Fibroblast of mammary gland (primary cell): ENCODE data around the gene ADAMTSL2.

Source experiments
- DNase-seq: peaks from one replicate; pipeline ENCODE4 v3.0.0-alpha.2; 2010; ENCODE audit warnings: low read depth
- H3K4me3 ChIP-seq: 2 replicates; pipeline ENCODE4 v1.5.1; 2011; ENCODE audit warnings: low read depth, mild to moderate bottlenecking, low read length, moderate library complexity; ENCODE audit not compliant: control insufficient read depth
- TF ChIP-seq, protein P1 (sequence below): conservative IDR thresholded peaks from 2 replicates; pipeline ENCODE4 v1.5.1; 2011; ENCODE audit warnings: low read depth, low read length, inconsistent platforms; ENCODE audit not compliant: control insufficient read depth, insufficient read depth

Gene ADAMTSL2

GRCh38 chr9:133553123-133553522 is 18.6 kb downstream of the ADAMTSL2 start:
- TF ChIP-seq, protein P1, sequence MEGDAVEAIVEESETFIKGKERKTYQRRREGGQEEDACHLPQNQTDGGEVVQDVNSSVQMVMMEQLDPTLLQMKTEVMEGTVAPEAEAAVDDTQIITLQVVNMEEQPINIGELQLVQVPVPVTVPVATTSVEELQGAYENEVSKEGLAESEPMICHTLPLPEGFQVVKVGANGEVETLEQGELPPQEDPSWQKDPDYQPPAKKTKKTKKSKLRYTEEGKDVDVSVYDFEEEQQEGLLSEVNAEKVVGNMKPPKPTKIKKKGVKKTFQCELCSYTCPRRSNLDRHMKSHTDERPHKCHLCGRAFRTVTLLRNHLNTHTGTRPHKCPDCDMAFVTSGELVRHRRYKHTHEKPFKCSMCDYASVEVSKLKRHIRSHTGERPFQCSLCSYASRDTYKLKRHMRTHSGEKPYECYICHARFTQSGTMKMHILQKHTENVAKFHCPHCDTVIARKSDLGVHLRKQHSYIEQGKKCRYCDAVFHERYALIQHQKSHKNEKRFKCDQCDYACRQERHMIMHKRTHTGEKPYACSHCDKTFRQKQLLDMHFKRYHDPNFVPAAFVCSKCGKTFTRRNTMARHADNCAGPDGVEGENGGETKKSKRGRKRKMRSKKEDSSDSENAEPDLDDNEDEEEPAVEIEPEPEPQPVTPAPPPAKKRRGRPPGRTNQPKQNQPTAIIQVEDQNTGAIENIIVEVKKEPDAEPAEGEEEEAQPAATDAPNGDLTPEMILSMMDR, result no peak
- H3K4me3 ChIP-seq, result no peak overlapping the region
- DNase-seq, result no peak

DNA sequence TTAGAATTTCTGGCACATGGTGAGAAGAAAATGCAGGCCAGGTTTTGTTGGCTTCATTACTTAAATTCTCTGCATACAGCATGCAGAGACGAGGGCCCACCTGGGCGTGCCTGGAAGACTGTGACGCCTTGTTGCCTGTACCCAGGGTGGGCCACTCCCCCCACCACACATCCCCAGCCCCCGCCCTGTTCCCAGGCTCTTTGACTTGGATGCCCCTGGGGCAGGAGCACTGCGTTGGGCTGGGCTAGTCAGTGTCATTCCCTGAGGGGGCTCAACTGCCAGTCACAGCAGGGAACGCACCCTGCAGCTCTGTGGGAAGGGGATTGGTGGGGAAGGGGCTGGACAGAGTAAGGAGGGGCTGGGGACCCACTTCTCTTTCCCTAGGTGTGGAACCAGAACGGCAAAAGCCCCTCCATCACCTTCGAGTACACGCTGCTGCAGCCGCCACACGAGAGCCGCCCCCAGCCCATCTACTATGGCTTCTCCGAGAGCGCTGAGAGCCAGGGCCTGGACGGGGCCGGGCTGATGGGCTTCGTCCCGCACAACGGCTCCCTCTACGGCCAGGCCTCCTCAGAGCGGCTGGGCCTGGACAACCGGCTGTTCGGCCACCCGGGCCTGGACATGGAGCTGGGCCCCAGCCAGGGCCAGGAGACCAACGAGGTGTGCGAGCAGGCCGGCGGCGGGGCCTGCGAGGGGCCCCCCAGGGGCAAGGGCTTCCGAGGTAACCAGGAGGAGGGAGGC is 19.6 kb downstream of the ADAMTSL2 start:
- H3K4me3 ChIP-seq, result no peak overlapping the region
- DNase-seq, result no peak
- TF ChIP-seq, protein P1, result no peak

GRCh38 chr9:133554729-133555128 is 20.2 kb downstream of the ADAMTSL2 start:
- H3K4me3 ChIP-seq, result no peak overlapping the region
- DNase-seq, result no peak
- TF ChIP-seq, protein P1, result no peak

DNA sequence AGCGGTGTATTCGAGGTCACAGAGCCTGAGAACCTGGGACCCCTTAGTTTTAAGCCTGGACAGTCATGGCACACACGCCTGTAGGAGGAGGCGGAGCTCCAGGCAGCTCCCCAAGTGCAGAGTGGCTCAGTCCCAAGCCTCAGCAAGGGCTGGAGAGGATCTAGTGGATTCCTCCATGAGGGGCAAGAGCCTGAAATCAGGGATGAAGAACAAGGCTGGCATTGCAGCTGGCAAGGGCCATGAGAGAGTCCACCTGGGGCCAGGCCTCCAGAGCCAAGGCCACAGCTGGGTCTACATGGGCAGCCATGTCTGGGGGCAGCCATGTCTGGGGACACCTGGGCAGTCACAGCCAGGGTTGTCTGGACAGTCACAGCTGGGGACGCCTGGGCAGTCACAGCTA is 21.9 kb downstream of the ADAMTSL2 start:
- H3K4me3 ChIP-seq, result no peak overlapping the region
- no peak for DNase-seq
- TF ChIP-seq, protein P1, result no peak

- DNase-seq, result no peak
- TF ChIP-seq, protein P1, result no peak
- no peak overlapping the region for H3K4me3 ChIP-seq
Measured at GRCh38 chr9:133557581-133557980, 23.1 kb downstream of the ADAMTSL2 start.

DNA sequence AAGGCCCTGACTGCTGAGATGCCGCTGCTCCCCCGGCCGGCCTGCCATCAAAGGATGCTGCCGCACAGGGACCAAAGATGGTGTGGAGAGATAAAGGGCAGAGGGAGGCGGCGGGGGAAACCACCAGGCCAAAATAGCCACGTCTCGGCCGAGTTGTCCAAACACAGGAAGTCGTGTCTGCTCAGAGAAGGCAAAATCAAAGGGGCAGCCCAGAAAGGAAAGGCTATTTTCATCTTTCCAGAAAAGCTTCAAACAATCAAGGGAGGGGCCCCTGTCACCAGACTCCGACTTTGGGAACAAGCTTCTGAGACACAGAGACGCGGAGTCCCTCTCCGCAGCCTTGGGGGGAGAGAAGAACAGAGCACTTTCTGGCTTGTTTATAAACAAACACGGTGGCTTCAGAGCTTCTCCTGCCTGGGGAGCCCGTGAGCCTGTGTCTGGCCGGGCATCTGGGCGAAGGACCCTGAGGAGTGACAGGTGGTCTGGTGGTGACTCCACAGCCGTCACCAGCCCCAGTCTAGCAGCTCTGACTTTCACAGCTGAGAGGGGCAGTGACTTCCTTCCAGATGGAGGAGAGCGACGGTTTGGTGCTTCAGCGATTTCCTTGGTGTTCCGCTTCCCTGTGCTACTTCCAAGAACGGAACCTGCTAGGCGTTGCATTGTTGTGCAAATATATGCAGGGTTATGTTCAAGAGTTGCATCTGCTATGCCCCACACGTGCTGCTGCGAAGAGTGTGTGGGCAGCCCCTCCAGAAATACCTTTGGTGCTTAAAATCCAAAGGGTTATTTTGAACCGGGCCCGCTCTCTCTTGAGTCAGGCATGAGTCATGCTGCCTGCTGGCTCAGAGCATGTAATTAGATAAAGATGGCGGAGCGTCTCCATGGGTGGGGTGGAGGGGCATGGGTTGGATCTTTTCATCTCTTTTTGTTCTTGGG is 24.0 kb downstream of the ADAMTSL2 start:
- H3K4me3 ChIP-seq, result no peak overlapping the region
- TF ChIP-seq, protein P1, result no peak

More for the DNA sequence above, 24.0 kb downstream of the ADAMTSL2 start:
- peak; percentile 82 for DNase-seq
